ENCODE data around the gene EXOSC2. TPM values are rescaled to one million over a fixed set of nuclear protein-coding genes. Genes with fewer than 3 reads are reported as not detected.

The EXOSC2 gene
- total RNA-seq, 4 donors from 2014 or later = 2.4 to 59.3 (median 25.5) TPM

DNA sequence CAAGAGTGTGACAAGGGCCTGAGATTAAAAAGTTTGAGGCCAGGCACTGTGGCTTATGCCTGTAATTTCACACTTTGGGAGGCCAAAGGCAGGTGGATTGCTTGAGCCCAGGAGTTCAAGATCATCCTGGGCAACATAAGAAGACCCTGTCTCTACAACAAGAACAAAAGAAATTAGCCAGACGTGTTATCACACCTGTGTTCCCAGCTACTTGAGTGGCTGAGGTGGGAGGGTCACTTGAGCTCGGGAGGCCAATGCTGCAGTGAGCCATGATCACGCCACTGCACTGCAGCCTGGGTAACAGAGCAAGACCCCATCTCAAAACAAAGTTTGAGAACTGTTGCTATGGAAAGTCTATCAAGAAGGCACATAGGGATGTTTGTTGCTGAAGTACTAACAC is 25.0 kb downstream of the EXOSC2 start:
- H3K27me3 ChIP-seq = no peaks in the 10 kb centered on the region
- no peak for DNase-seq
- no peaks in the 10 kb centered on the region for H3K36me3 ChIP-seq
- TF ChIP-seq CTCF (IDR thresholded peaks at IDR 0.05) (no peak), POLR2A (IDR thresholded peaks at IDR 0.05) (no peak)
- H3K4me1 ChIP-seq = no peaks in the 10 kb centered on the region
- no peak overlapping the region for H3K27ac ChIP-seq
- H3K4me3 ChIP-seq = no peak overlapping the region
- H3K9me3 ChIP-seq = no peaks in the 10 kb centered on the region
- intact Hi-C loops (cut with DNase I; ENCODE audit: low total_unique reads) = no loop called here

- no peak overlapping the region for H3K27ac ChIP-seq
- no peaks in the 10 kb centered on the region for H3K27me3 ChIP-seq
- H3K36me3 ChIP-seq = no peaks in the 10 kb centered on the region
- TF ChIP-seq POLR2A (IDR thresholded peaks at IDR 0.05) (no peak), CTCF (IDR thresholded peaks at IDR 0.05) (no peak)
- intact Hi-C loops (cut with DNase I; ENCODE audit: low total_unique reads) = no loop called here
- no peak overlapping the region for H3K4me3 ChIP-seq
- no peaks in the 10 kb centered on the region for H3K9me3 ChIP-seq
- H3K4me1 ChIP-seq = no peaks in the 10 kb centered on the region
- DNase-seq = no peak
These were observed 27.2 kb downstream of the EXOSC2 start for GRCh38 chr9:130720762-130721161.

- TF ChIP-seq CTCF (IDR thresholded peaks at IDR 0.05) (no peak), POLR2A (IDR thresholded peaks at IDR 0.05) (no peak)
- H3K36me3 ChIP-seq = no peaks in the 10 kb centered on the region
- intact Hi-C loops (cut with DNase I; ENCODE audit: low total_unique reads) = no loop called here
- no peaks in the 10 kb centered on the region for H3K9me3 ChIP-seq
- no peaks in the 10 kb centered on the region for H3K27me3 ChIP-seq
- no peaks in the 10 kb centered on the region for H3K4me1 ChIP-seq
- no peak for DNase-seq
- H3K27ac ChIP-seq = no peak overlapping the region
- no peak overlapping the region for H3K4me3 ChIP-seq
These were observed 35.1 kb downstream of the EXOSC2 start for GRCh38 chr9:130728721-130729120.

- no peaks in the 10 kb centered on the region for H3K36me3 ChIP-seq
- H3K4me3 ChIP-seq = no peak overlapping the region
- TF ChIP-seq CTCF (IDR thresholded peaks at IDR 0.05) (no peak), POLR2A (IDR thresholded peaks at IDR 0.05) (no peak)
- no peaks in the 10 kb centered on the region for H3K9me3 ChIP-seq
- intact Hi-C loops (cut with DNase I; ENCODE audit: low total_unique reads) = no loop called here
- no peaks in the 10 kb centered on the region for H3K4me1 ChIP-seq
- H3K27me3 ChIP-seq = no peaks in the 10 kb centered on the region
- no peak overlapping the region for H3K27ac ChIP-seq
- DNase-seq = no peak
These were observed 35.6 kb downstream of the EXOSC2 start for GRCh38 chr9:130729145-130729544.

DNA sequence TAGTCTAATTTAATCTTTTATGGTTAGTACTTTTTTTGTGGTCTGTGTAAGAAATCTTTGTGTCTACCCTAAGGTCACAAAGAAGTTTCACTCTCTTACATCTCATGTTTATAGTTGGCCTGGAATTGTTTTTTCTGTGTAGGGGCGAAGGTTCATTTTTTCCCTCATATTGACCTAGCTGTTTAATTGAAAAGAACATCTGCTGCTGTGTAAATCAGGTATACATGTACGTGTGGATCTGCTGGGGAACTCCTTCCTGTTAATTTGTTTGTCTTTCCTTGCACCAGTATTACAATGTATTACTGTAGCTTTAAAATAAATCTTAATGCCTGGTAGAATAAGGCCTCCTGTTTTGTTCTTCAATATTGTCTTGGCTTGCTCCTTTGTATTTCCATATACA is 37.8 kb downstream of the EXOSC2 start:
- Histone ChIP-seq H3K4me1 (no peaks in the 10 kb centered on the region), H3K4me3 (no peak overlapping the region), H3K36me3 (no peaks in the 10 kb centered on the region), H3K27ac (no peak overlapping the region), H3K27me3 (no peaks in the 10 kb centered on the region), H3K9me3 (no peaks in the 10 kb centered on the region)
- no peak for DNase-seq
- TF ChIP-seq POLR2A (IDR thresholded peaks at IDR 0.05) = no peak
- TF ChIP-seq CTCF (IDR thresholded peaks at IDR 0.05) = no peak
- intact Hi-C loops (cut with DNase I; ENCODE audit: low total_unique reads) = no loop called here

Measured in uterus (tissue), 4 donors.